NB4 (cell line): ENCODE data around the gene CHCHD1.

Experiments used
- CTCF ChIP-seq: IDR thresholded peaks from one replicate; pipeline ENCODE4 v1.5.1; 2012; ENCODE audit warnings: low read depth, low read length
- MAX ChIP-seq: IDR thresholded peaks from 2 replicates; pipeline ENCODE4 v1.6.1; 2011; ENCODE audit warnings: low read depth, low read length
- POLR2A ChIP-seq: IDR thresholded peaks from 2 replicates; pipeline ENCODE4 v1.6.1; 2011; ENCODE audit warnings: mild to moderate bottlenecking; ENCODE audit not compliant: insufficient read length; ENCODE audit errors: extremely low read depth

- TF ChIP-seq MAX, result peak; percentile 57
- no peak for TF ChIP-seq CTCF
- no peak for TF ChIP-seq POLR2A
Measured at GRCh38 chr10:73785721-73786511, 4.1 kb downstream of the CHCHD1 start.
